ENCODE data around the gene CAB39L. TPM values are rescaled to one million over a fixed set of nuclear protein-coding genes. Genes with fewer than 3 reads are reported as not detected.

CAB39L gene
- total RNA-seq, 1 donor from 2014 or later, result 13.4 TPM

GRCh38 chr13:49400755-49401659 is 42.9 kb downstream of the CAB39L start:
- no peak for DNase-seq
- TF ChIP-seq CTCF (IDR thresholded peaks at IDR 0.05), result no peak

GRCh38 chr13:49399801-49400472 is 43.9 kb downstream of the CAB39L start:
- ATAC-seq (no peak), DNase-seq (no peak)
- intact Hi-C loops (cut with DNase I), result no loop called here
- TF ChIP-seq CTCF (IDR thresholded peaks at IDR 0.05), result no peak
- H3K9me3 ChIP-seq, result peaks cover 8% of the 10 kb centered on the region
- no peaks in the 10 kb centered on the region for H3K4me1 ChIP-seq
- no peaks in the 10 kb centered on the region for H3K36me3 ChIP-seq
- peak overlapping the region; percentile 25 for H3K27ac ChIP-seq
- H3K4me3 ChIP-seq, result peak overlapping the region; percentile 48
- no peaks in the 10 kb centered on the region for H3K27me3 ChIP-seq (ENCODE audit: low read depth)

More at GRCh38 chr13:49400755-49401659, 42.9 kb downstream of the CAB39L start:
- H3K27ac ChIP-seq, result peak overlapping the region; percentile 73
- H3K4me1 ChIP-seq, result no peaks in the 10 kb centered on the region
- ATAC-seq, result peak; percentile 94 to 95
- peak overlapping the region; percentile 48 for H3K4me3 ChIP-seq
- H3K27me3 ChIP-seq (ENCODE audit: low read depth), result no peaks in the 10 kb centered on the region
- intact Hi-C loops (cut with DNase I), result no loop called here
- peaks cover 12% of the 10 kb centered on the region for H3K9me3 ChIP-seq
- no peaks in the 10 kb centered on the region for H3K36me3 ChIP-seq

GRCh38 chr13:49395878-49396380 is 47.9 kb downstream of the CAB39L start:
- ATAC-seq, result no peak

GRCh38 chr13:49395451-49395865 is 48.4 kb downstream of the CAB39L start:
- H3K4me3 ChIP-seq, result no peak overlapping the region
- no peaks in the 10 kb centered on the region for H3K36me3 ChIP-seq
- H3K27me3 ChIP-seq (ENCODE audit: low read depth), result no peaks in the 10 kb centered on the region
- H3K4me1 ChIP-seq, result no peaks in the 10 kb centered on the region
- TF ChIP-seq CTCF (IDR thresholded peaks at IDR 0.05), result no peak
- no peak overlapping the region for H3K27ac ChIP-seq
- no peaks in the 10 kb centered on the region for H3K9me3 ChIP-seq
- intact Hi-C loops (cut with DNase I), result no loop called here
- no peak for ATAC-seq
- DNase-seq, result no peak

More at GRCh38 chr13:49395878-49396380, 47.9 kb downstream of the CAB39L start:
- no peaks in the 10 kb centered on the region for H3K36me3 ChIP-seq
- H3K4me3 ChIP-seq, result no peak overlapping the region
- DNase-seq, result no peak
- no peak overlapping the region for H3K27ac ChIP-seq
- no peaks in the 10 kb centered on the region for H3K4me1 ChIP-seq
- intact Hi-C loops (cut with DNase I), result no loop called here
- no peaks in the 10 kb centered on the region for H3K27me3 ChIP-seq (ENCODE audit: low read depth)
- H3K9me3 ChIP-seq, result no peaks in the 10 kb centered on the region
- no peak for TF ChIP-seq CTCF (IDR thresholded peaks at IDR 0.05)

- intact Hi-C loops (cut with DNase I), result no loop called here
- DNase-seq, result no peak
- Histone ChIP-seq H3K4me1 (no peaks in the 10 kb centered on the region), H3K27me3 (ENCODE audit: low read depth) (no peaks in the 10 kb centered on the region), H3K27ac (no peak overlapping the region), H3K36me3 (no peaks in the 10 kb centered on the region), H3K9me3 (no peaks in the 10 kb centered on the region), H3K4me3 (no peak overlapping the region)
- no peak for TF ChIP-seq CTCF (IDR thresholded peaks at IDR 0.05)
- ATAC-seq, result no peak
These were observed 55.7 kb downstream of the CAB39L start for GRCh38 chr13:49388091-49388635.
